A549 (cell line): Measurements from ENCODE around the gene SPG11. TPM values are rescaled to one million over a fixed set of nuclear protein-coding genes. Genes with fewer than 3 reads are reported as not detected.

ENCODE experiments used
- ATAC-seq, 2 experiments: fragments of 200-7000 bp in 1 of 2; fragments of >200 bp in 1 of 2; cut with Nextera tagmentation in 1 of 2; cut with Tn5 transposase in 1 of 2; 3 replicates each; pipeline versions ENCODE4 v1.8.0 to v1.9.1; 2018 to 2020; ENCODE audit warnings: mild to moderate bottlenecking in 1 of 2, moderate library complexity in 1 of 2
- CTCF ChIA-PET: fragments of 300-600 bp; sonication (Branson Sonifier 250); formaldehyde crosslinking; extraction: SDS; loops from one replicate; lab custom pipeline; 2021; ENCODE audit warnings: antibody characterized with exemption, inconsistent platforms; lab: Yijun Ruan, JAX
- POLR2A ChIA-PET: fragments of 350-600 bp; formaldehyde crosslinking; extraction: SDS; loops from one replicate; lab custom pipeline; 2021; ENCODE audit warnings: antibody characterized with exemption, inconsistent platforms; lab: Yijun Ruan, JAX
- DNase-seq, 2 experiments: peaks; one replicate each; pipeline versions ENCODE4 v3.0.0 to v3.0.0-alpha.2; 2011 to 2016; ENCODE audit warnings: low read depth in 1 of 2, low spot score in 1 of 2
- FAIRE-seq: peaks from 2 replicates; lab custom pipeline; 2011; peaks lifted over from hg19 to GRCh38; lab: Jason Lieb, UNC
- H3K27ac ChIP-seq, 2 experiments: fragments of >200 bp; sonication (Bioruptor Twin); formaldehyde crosslinking; 3 replicates each; pipeline ENCODE4 v1.5.1; 2016 to 2017
- H3K4me1 ChIP-seq: fragments of >200 bp; sonication (Bioruptor Twin); formaldehyde crosslinking; 3 replicates; pipeline ENCODE4 v1.6.1; 2016
- H3K4me2 ChIP-seq: fragments of >200 bp; sonication (Bioruptor Twin); formaldehyde crosslinking; 3 replicates; pipeline ENCODE4 v1.6.1; 2016
- H3K4me3 ChIP-seq: fragments of >200 bp; sonication (Bioruptor Twin); formaldehyde crosslinking; 3 replicates; pipeline ENCODE4 v1.5.1; 2016
- H3K9me3 ChIP-seq: fragments of >200 bp; sonication (Bioruptor Twin); formaldehyde crosslinking; 3 replicates; pipeline ENCODE4 v1.6.1; 2016
- CBX8 ChIP-seq: fragments of 200-600 bp; sonication (generic); IDR thresholded peaks from 2 replicates; pipeline ENCODE4 v1.6.1; 2016
- CHD2 ChIP-seq: fragments of 150-350 bp; IDR thresholded peaks from 2 replicates; pipeline ENCODE4 v1.6.1; 2014; ENCODE audit warnings: low read length; ENCODE audit not compliant: partially characterized antibody
- EP300 ChIP-seq, 2 experiments: fragments of >200 bp; sonication (Bioruptor Twin); formaldehyde crosslinking; IDR thresholded peaks; 2 replicates in 1 of 2; 3 replicates in 1 of 2; pipeline ENCODE4 v1.6.1; 2016 to 2017
- FOSL2 ChIP-seq, 2 experiments: fragments of 450-650 bp in 1 of 2; fragments of >200 bp in 1 of 2; sonication (Bioruptor Twin) in 1 of 2; formaldehyde crosslinking; IDR thresholded peaks; 2 replicates each; pipeline versions ENCODE4 v1.5.0 to v1.6.1; 2016 to 2020; ENCODE audit warnings: mild to moderate bottlenecking in 1 of 2, moderate library complexity in 1 of 2
- FOXS1 ChIP-seq: fragments of 250-450 bp; sonication (Bioruptor Pico); IDR thresholded peaks from 2 replicates; pipeline ENCODE4 v1.5.0; 2020; ENCODE audit warnings: mild to moderate bottlenecking, moderate library complexity
- HDAC2 ChIP-seq: fragments of 200-600 bp; sonication (generic); IDR thresholded peaks from 2 replicates; pipeline ENCODE4 v1.6.1; 2016
- HEYL ChIP-seq: fragments of 250-450 bp; sonication (Bioruptor Pico); IDR thresholded peaks from 2 replicates; pipeline ENCODE4 v1.8.0; 2021; ENCODE audit warnings: mild to moderate bottlenecking, moderate library complexity
- HOXB5 ChIP-seq: fragments of 250-450 bp; sonication (Bioruptor Pico); IDR thresholded peaks from 2 replicates; pipeline ENCODE4 v1.5.0; 2020; ENCODE audit warnings: mild to moderate bottlenecking, moderate library complexity
- MAFK ChIP-seq: fragments of 450-650 bp; IDR thresholded peaks from 2 replicates; pipeline ENCODE4 v1.6.1; 2014; ENCODE audit not compliant: partially characterized antibody
- NPAS2 ChIP-seq: fragments of 250-450 bp; sonication (Bioruptor Pico); IDR thresholded peaks from 2 replicates; pipeline ENCODE4 v1.8.0; 2022; ENCODE audit warnings: mild to moderate bottlenecking, moderate library complexity, borderline replicate concordance
- TP53 ChIP-seq: fragments of 250-450 bp; sonication (Bioruptor Pico); IDR thresholded peaks from 2 replicates; pipeline ENCODE4 v1.5.0; 2021; ENCODE audit warnings: mild to moderate bottlenecking, moderate library complexity
- ZSCAN20 ChIP-seq: fragments of 250-450 bp; sonication (Bioruptor Pico); IDR thresholded peaks from 2 replicates; pipeline ENCODE4 v1.8.0; 2022; ENCODE audit warnings: mild to moderate bottlenecking, moderate library complexity
- WGBS: methylation state at CpG from one replicate; pipeline ENCODE4 v1.1.6; 2017; ENCODE audit errors: missing lambda C conversion rate; 5-methylcytosine and 5-hydroxymethylcytosine counted together
- polyA plus RNA-seq, 4 experiments: library from polyadenylated mRNA; depleted of rRNA in 3 of 4; stranded (reverse); fragments of >200 nt; fragmentation: RNase III in 1 of 4; extraction: RNeasy Plus Mini Kit Qiagen cat#74134 plus additional on column Dnase treatment in 1 of 4; gene quantifications; 2 replicates in 3 of 4; 3 replicates in 1 of 4; pipeline ENCODE4 v1.2.3, GENCODE V29; 2011 to 2017
- TF ChIP-seq, protein P1 (sequence below): fragments of 450-650 bp; IDR thresholded peaks from 2 replicates; pipeline ENCODE4 v1.6.1; 2014; ENCODE audit warnings: antibody characterized with exemption
- TF ChIP-seq, protein P2 (sequence below): fragments of >200 bp; sonication (Bioruptor Twin); formaldehyde crosslinking; IDR thresholded peaks from 3 replicates; pipeline ENCODE4 v1.5.1; 2016
- TF ChIP-seq, protein P3 (sequence below): fragments of 200-600 bp; sonication (generic); IDR thresholded peaks from 2 replicates; pipeline ENCODE4 v1.6.1; 2016; ENCODE audit warnings: antibody characterized with exemption, mild to moderate bottlenecking, moderate library complexity
- TF ChIP-seq, protein P4 (sequence below): fragments of 250-450 bp; sonication (Bioruptor Pico); IDR thresholded peaks from 2 replicates; pipeline ENCODE4 v1.5.0; 2021; ENCODE audit warnings: mild to moderate bottlenecking, moderate library complexity, borderline replicate concordance

The SPG11 gene
- polyA plus RNA-seq, 2 of the 4 experiments (the other 2 are of a cell fraction), result 7.6 to 26.9 TPM

DNA sequence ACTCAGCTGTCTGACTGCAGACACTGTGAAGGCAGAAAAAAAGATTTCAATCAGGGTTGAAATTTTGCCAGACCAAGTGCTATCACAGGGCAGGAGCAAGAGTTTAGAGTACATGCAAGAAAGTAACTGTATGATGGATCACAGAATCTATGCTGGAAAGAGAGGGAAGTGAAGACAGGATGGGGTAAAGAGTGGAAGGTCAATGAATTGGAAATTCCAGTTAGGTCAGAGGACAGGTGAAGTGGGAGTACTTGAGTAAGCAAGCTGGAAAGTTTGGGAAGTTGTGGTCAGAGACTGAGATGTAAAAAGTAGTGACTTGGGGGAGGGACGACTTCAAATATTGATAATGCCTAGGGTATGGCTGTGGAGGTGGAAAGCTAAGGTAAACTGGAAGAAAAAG is 7.2 kb downstream of the SPG11 start:
- DNase-seq, result no peak
- H3K9me3 ChIP-seq, result no peaks in the 10 kb centered on the region
- H3K4me1 ChIP-seq, result peaks cover 3% of the 10 kb centered on the region; the same call in 1 of the 3 replicates
- no peak overlapping the region for H3K4me2 ChIP-seq
- ATAC-seq, result no peak
- WGBS, result 76% methylated on average over 1 of the region's 1 CpG
- H3K4me3 ChIP-seq, result no peak overlapping the region
- H3K27ac ChIP-seq, result no peak overlapping the region
- FAIRE-seq, result no peak
- POLR2A ChIA-PET, result no interaction called here
- TF ChIP-seq NPAS2 (CRISPR knock-in tag), result no peak
- TF ChIP-seq FOXS1 (CRISPR knock-in tag), result no peak
- TF ChIP-seq EP300 (IDR thresholded peaks at IDR 0.05), result no peak
- no peak for TF ChIP-seq HOXB5 (CRISPR knock-in tag)
- TF ChIP-seq, protein P1, sequence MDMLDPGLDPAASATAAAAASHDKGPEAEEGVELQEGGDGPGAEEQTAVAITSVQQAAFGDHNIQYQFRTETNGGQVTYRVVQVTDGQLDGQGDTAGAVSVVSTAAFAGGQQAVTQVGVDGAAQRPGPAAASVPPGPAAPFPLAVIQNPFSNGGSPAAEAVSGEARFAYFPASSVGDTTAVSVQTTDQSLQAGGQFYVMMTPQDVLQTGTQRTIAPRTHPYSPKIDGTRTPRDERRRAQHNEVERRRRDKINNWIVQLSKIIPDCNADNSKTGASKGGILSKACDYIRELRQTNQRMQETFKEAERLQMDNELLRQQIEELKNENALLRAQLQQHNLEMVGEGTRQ, result no peak
- TF ChIP-seq CBX8, result no peak
- TF ChIP-seq, protein P2, sequence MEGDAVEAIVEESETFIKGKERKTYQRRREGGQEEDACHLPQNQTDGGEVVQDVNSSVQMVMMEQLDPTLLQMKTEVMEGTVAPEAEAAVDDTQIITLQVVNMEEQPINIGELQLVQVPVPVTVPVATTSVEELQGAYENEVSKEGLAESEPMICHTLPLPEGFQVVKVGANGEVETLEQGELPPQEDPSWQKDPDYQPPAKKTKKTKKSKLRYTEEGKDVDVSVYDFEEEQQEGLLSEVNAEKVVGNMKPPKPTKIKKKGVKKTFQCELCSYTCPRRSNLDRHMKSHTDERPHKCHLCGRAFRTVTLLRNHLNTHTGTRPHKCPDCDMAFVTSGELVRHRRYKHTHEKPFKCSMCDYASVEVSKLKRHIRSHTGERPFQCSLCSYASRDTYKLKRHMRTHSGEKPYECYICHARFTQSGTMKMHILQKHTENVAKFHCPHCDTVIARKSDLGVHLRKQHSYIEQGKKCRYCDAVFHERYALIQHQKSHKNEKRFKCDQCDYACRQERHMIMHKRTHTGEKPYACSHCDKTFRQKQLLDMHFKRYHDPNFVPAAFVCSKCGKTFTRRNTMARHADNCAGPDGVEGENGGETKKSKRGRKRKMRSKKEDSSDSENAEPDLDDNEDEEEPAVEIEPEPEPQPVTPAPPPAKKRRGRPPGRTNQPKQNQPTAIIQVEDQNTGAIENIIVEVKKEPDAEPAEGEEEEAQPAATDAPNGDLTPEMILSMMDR, result no peak
- TF ChIP-seq, protein P3, sequence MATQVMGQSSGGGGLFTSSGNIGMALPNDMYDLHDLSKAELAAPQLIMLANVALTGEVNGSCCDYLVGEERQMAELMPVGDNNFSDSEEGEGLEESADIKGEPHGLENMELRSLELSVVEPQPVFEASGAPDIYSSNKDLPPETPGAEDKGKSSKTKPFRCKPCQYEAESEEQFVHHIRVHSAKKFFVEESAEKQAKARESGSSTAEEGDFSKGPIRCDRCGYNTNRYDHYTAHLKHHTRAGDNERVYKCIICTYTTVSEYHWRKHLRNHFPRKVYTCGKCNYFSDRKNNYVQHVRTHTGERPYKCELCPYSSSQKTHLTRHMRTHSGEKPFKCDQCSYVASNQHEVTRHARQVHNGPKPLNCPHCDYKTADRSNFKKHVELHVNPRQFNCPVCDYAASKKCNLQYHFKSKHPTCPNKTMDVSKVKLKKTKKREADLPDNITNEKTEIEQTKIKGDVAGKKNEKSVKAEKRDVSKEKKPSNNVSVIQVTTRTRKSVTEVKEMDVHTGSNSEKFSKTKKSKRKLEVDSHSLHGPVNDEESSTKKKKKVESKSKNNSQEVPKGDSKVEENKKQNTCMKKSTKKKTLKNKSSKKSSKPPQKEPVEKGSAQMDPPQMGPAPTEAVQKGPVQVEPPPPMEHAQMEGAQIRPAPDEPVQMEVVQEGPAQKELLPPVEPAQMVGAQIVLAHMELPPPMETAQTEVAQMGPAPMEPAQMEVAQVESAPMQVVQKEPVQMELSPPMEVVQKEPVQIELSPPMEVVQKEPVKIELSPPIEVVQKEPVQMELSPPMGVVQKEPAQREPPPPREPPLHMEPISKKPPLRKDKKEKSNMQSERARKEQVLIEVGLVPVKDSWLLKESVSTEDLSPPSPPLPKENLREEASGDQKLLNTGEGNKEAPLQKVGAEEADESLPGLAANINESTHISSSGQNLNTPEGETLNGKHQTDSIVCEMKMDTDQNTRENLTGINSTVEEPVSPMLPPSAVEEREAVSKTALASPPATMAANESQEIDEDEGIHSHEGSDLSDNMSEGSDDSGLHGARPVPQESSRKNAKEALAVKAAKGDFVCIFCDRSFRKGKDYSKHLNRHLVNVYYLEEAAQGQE, result no peak
- CTCF ChIA-PET, result interaction anchor here (0.8 to 1.3 kb wide), 2 partner anchors 17 to 72 kb away, joined by 3 read pairs; no protein-coding TSS in a partner anchor

DNA sequence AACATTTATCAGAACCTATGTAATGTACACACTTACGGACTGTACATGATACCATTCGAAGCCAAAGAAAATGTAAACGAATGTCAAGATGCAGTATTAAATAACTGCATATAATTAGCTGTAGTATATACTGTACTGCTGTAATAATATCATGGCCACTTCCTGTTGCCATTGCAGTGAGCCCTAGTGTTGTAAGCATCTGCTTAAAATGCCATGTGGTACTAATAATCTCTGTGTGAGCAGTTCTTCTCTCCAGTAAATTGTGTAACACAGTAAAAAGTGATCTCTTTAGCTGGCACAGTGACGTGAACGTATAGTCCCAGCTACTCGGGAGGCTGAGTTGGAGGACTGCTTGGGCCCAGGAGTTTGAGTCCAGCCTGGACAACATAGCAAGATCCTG is 8.6 kb downstream of the SPG11 start:
- Histone ChIP-seq H3K9me3 (no peaks in the 10 kb centered on the region), H3K4me3 (no peak overlapping the region), H3K4me2 (no peak overlapping the region), H3K4me1 (no peaks in the 10 kb centered on the region), H3K27ac (no peak overlapping the region)
- no peak for DNase-seq
- POLR2A ChIA-PET, result no interaction called here
- CTCF ChIA-PET, result interaction anchor here (1.4 kb wide), 1 partner anchor 56 kb away, joined by 3 read pairs; the partner anchor contains the start of genes B2M and PATL2
- TF ChIP-seq, protein P4, sequence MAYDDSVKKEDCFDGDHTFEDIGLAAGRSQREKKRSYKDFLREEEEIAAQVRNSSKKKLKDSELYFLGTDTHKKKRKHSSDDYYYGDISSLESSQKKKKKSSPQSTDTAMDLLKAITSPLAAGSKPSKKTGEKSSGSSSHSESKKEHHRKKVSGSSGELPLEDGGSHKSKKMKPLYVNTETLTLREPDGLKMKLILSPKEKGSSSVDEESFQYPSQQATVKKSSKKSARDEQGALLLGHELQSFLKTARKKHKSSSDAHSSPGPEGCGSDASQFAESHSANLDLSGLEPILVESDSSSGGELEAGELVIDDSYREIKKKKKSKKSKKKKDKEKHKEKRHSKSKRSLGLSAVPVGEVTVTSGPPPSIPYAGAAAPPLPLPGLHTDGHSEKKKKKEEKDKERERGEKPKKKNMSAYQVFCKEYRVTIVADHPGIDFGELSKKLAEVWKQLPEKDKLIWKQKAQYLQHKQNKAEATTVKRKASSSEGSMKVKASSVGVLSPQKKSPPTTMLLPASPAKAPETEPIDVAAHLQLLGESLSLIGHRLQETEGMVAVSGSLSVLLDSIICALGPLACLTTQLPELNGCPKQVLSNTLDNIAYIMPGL (CRISPR knock-in tag), result no peak
- TF ChIP-seq TP53 (CRISPR knock-in tag) (no peak), FOSL2 (IDR thresholded peaks at IDR 0.05) (no peak), FOSL2 (CRISPR knock-in tag; IDR thresholded peaks at IDR 0.05) (no peak), HEYL (no peak), MAFK (no peak), CHD2 (no peak), ZSCAN20 (CRISPR knock-in tag) (no peak), HDAC2 (no peak)
- TF ChIP-seq, protein P1, result no peak
- no peak for FAIRE-seq
- ATAC-seq, result no peak
- 95% methylated on average over 6 of the region's 6 CpGs for WGBS
